H9 (cell line): ENCODE measurements around the gene JADE2. TPM values are rescaled to one million over a fixed set of nuclear protein-coding genes. Genes with fewer than 3 reads are reported as not detected.

Experiments used
- DNase-seq: peaks from one replicate; pipeline ENCODE4 v3.0.0-alpha.2; 2017
- H2AFZ ChIP-seq: one replicate; pipeline ENCODE4 v1.6.1; 2013; ENCODE audit warnings: mild to moderate bottlenecking, low read length, control low read depth, moderate library complexity
- H2AK5ac ChIP-seq: 2 replicates; pipeline ENCODE4 v1.6.1; 2013; ENCODE audit warnings: low read length, control low read depth, mixed read lengths; ENCODE audit not compliant: insufficient read length
- H2BK120ac ChIP-seq: one replicate; pipeline ENCODE4 v1.6.1; 2013; ENCODE audit warnings: low read depth, mild to moderate bottlenecking, low read length, control low read depth, inconsistent platforms; ENCODE audit not compliant: poor library complexity, severe bottlenecking
- H2BK12ac ChIP-seq: 2 replicates; pipeline ENCODE4 v1.6.1; 2013; ENCODE audit warnings: low read length, control low read depth, mixed read lengths, low read depth; ENCODE audit not compliant: insufficient read length
- H2BK15ac ChIP-seq: 2 replicates; pipeline ENCODE4 v1.6.1; 2013; ENCODE audit warnings: low read depth, low read length, control low read depth
- H2BK20ac ChIP-seq: one replicate; pipeline ENCODE4 v1.6.1; 2013; ENCODE audit warnings: low read depth, mild to moderate bottlenecking, low read length, control low read depth, inconsistent platforms; ENCODE audit not compliant: poor library complexity, severe bottlenecking
- H2BK5ac ChIP-seq: 2 replicates; pipeline ENCODE4 v1.6.1; 2013; ENCODE audit warnings: low read length, control low read depth, mixed read lengths; ENCODE audit not compliant: insufficient read length
- H3K14ac ChIP-seq: 2 replicates; pipeline ENCODE4 v1.6.1; 2013; ENCODE audit warnings: low read length, control low read depth; ENCODE audit not compliant: insufficient read depth
- H3K18ac ChIP-seq: 2 replicates; pipeline ENCODE4 v1.6.1; 2013; ENCODE audit warnings: low read depth, mild to moderate bottlenecking, mixed read lengths, low read length, control low read depth; ENCODE audit not compliant: insufficient read length
- H3K23ac ChIP-seq: 2 replicates; pipeline ENCODE4 v1.6.1; 2013; ENCODE audit warnings: low read length, control low read depth, mixed read lengths, low read depth; ENCODE audit not compliant: insufficient read length
- H3K23me2 ChIP-seq: 2 replicates; pipeline ENCODE4 v1.6.1; 2013; ENCODE audit warnings: low read depth, mild to moderate bottlenecking, mixed read lengths, low read length, control low read depth; ENCODE audit not compliant: insufficient read length, poor library complexity, severe bottlenecking
- H3K27ac ChIP-seq: 2 replicates; pipeline ENCODE4 v1.5.1; 2013; ENCODE audit warnings: low read length, control low read depth, mixed read lengths, low read depth; ENCODE audit not compliant: insufficient read length
- H3K27me3 ChIP-seq: 2 replicates; pipeline ENCODE4 v1.6.1; 2013; ENCODE audit warnings: low read length, control low read depth, inconsistent platforms; ENCODE audit not compliant: insufficient read depth
- H3K4ac ChIP-seq: 2 replicates; pipeline ENCODE4 v1.6.1; 2013; ENCODE audit warnings: low read depth, mild to moderate bottlenecking, control low read depth, inconsistent platforms, low read length, moderate library complexity
- H3K4me1 ChIP-seq: 2 replicates; pipeline ENCODE4 v1.6.1; 2013; ENCODE audit warnings: low read length, control low read depth, inconsistent platforms; ENCODE audit not compliant: insufficient read depth
- H3K4me2 ChIP-seq: 2 replicates; pipeline ENCODE4 v1.6.1; 2013; ENCODE audit warnings: low read length, control low read depth, mixed read lengths; ENCODE audit not compliant: insufficient read length, insufficient read depth
- H3K56ac ChIP-seq: 2 replicates; pipeline ENCODE4 v1.6.1; 2013; ENCODE audit warnings: low read depth, mild to moderate bottlenecking, mixed read lengths, low read length, control low read depth; ENCODE audit not compliant: insufficient read length
- H3K79me1 ChIP-seq: 2 replicates; pipeline ENCODE4 v1.6.1; 2013; ENCODE audit warnings: low read depth, mild to moderate bottlenecking, moderate library complexity, low read length, control low read depth, inconsistent platforms; ENCODE audit not compliant: insufficient read depth, poor library complexity, severe bottlenecking
- H3K79me2 ChIP-seq: 2 replicates; pipeline ENCODE4 v1.6.1; 2013; ENCODE audit warnings: low read length, control low read depth, inconsistent platforms; ENCODE audit not compliant: insufficient read depth
- H3K9ac ChIP-seq: 2 replicates; pipeline ENCODE4 v1.6.1; 2013; ENCODE audit warnings: low read length, control low read depth, mixed read lengths; ENCODE audit not compliant: insufficient read length; ENCODE audit errors: extremely low read depth
- H3K9me3 ChIP-seq: one replicate; pipeline ENCODE4 v1.6.1; 2013; ENCODE audit warnings: low read depth, low read length, inconsistent platforms; ENCODE audit not compliant: control insufficient read depth
- H3T11ph ChIP-seq: one replicate; pipeline ENCODE4 v1.6.1; 2013; ENCODE audit warnings: mild to moderate bottlenecking, low read length, control low read depth, inconsistent platforms
- H4K20me1 ChIP-seq: one replicate; pipeline ENCODE4 v1.6.1; 2013; ENCODE audit not compliant: control insufficient read depth, insufficient read length, insufficient read depth
- H4K5ac ChIP-seq: 2 replicates; pipeline ENCODE4 v1.6.1; 2013; ENCODE audit warnings: low read depth, mild to moderate bottlenecking, mixed read lengths, low read length, control low read depth; ENCODE audit not compliant: insufficient read length
- H4K8ac ChIP-seq: replicated peaks from 2 replicates; pipeline ENCODE4 v1.6.1; 2013; ENCODE audit warnings: low read length, control low read depth, mixed read lengths, low read depth; ENCODE audit not compliant: insufficient read length
- H4K91ac ChIP-seq: 2 replicates; pipeline ENCODE4 v1.6.1; 2013; ENCODE audit warnings: low read depth, mild to moderate bottlenecking, moderate library complexity, mixed read lengths, low read length, control low read depth; ENCODE audit not compliant: insufficient read length
- H3K27ac Mint-ChIP-seq, 3 experiments: 2 replicates in 2 of 3; 3 replicates in 1 of 3; pipeline ENCODE4 v1.8.0; 2020 to 2021; ENCODE audit warnings: mixed read lengths in 3 of 3, mild to moderate bottlenecking in 1 of 3, moderate library complexity in 1 of 3
- H3K27me3 Mint-ChIP-seq: 2 replicates; pipeline ENCODE4 v1.8.0; 2021; ENCODE audit warnings: low read depth, mild to moderate bottlenecking, moderate library complexity, mixed read lengths
- H3K36me3 Mint-ChIP-seq, 3 experiments: 2 replicates in 2 of 3; 3 replicates in 1 of 3; pipeline ENCODE4 v1.8.0; 2020 to 2021; ENCODE audit warnings: low read depth in 3 of 3, mixed read lengths in 3 of 3; ENCODE audit not compliant: insufficient read depth in 1 of 3
- H3K4me1 Mint-ChIP-seq, 2 experiments: 2 replicates each; pipeline ENCODE4 v1.8.0; 2020; ENCODE audit warnings: mixed read lengths in 2 of 2
- H3K4me3 Mint-ChIP-seq, 2 experiments: 2 replicates in 1 of 2; 3 replicates in 1 of 2; pipeline ENCODE4 v1.8.0; 2020 to 2021; ENCODE audit warnings: mild to moderate bottlenecking in 2 of 2, mixed read lengths in 2 of 2, moderate library complexity in 1 of 2
- H3K9me3 Mint-ChIP-seq, 2 experiments: 2 replicates in 1 of 2; 3 replicates in 1 of 2; pipeline ENCODE4 v1.8.0; 2020; ENCODE audit warnings: mild to moderate bottlenecking in 2 of 2, mixed read lengths in 2 of 2, moderate library complexity in 1 of 2
- WGBS: extraction: QIAGEN DNeasy Blood & Tissue Kit; methylation state at CpG from one replicate; pipeline ENCODE4 v1.1.7; 2013; ENCODE audit warnings: missing lambda C conversion rate, low lambda C conversion rate, mixed read lengths; ENCODE audit not compliant: insufficient read length; ENCODE audit errors: extremely low coverage; 5-methylcytosine and 5-hydroxymethylcytosine counted together
- total RNA-seq: library from RNA; stranded (reverse); gene quantifications from 2 replicates; pipeline ENCODE4 v1.2.1, GENCODE V29; 2021
- TF ChIP-seq, protein P1 (sequence below): fragments of 200-600 bp; sonication (generic); conservative IDR thresholded peaks from 3 replicates; pipeline ENCODE4 v1.8.0; 2021; ENCODE audit warnings: antibody characterized with exemption, mild to moderate bottlenecking

Gene JADE2
- total RNA-seq, 1 experiment from 2014 or later: 99.7 TPM

DNA sequence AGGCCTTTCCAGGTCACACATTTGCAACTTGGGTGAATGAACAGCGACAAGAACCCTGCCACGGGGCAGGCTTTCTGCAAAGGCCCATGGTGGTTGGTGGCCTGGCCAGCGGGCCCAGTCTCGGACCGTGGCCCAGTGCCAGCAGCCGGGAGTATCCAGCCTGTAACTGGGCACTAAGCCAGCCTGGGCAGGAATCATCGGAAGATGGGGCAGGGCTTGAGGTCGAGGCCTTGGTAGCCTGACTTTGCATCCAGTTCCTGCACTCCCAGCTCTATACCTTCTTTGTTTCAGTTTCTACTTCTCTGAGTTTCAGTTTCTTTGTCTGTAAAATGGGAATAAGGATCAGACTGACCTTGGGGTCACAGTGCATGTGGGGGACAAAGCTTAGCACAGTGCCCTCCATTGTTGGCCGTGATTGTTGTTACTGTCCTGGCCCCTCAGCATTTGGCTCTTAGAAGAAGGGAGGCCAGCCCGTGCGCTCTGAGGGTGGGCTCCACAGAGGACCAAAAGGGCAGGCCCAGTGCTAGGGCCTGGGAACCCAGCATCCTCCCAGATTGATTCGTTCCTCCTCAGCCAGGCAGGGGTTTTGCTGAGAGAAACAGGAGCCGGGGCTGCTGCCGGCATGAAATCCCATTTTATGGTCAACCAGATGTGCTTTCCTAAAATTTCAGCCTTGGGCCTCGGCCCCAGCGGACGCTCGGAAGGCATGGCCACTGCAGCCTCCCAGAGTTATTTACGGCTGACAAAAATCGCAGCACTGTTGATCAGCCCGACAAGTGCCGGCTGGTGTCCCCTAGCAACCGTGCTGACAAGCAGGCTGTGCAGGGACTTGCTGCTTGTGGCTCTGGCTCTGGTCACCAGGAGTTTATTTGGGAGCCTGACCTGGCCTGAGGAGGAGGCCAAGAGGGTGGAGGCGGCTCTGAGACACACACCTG, 43.6 kb downstream of the JADE2 start:
- Histone ChIP-seq H3K14ac (no peak overlapping the region), H2BK15ac (no peak overlapping the region), H3K79me1 (no peaks in the 10 kb centered on the region), H3K56ac (no peak overlapping the region), H4K20me1 (no peaks in the 10 kb centered on the region), H2AFZ (no peak overlapping the region), H4K8ac (no peak overlapping the region), H3T11ph (no peak overlapping the region), H2BK12ac (no peak overlapping the region), H3K27me3 (no peaks in the 10 kb centered on the region), H3K9me3 (no peaks in the 10 kb centered on the region), H2AK5ac (no peak overlapping the region), H3K4me2 (no peak overlapping the region), H3K79me2 (no peaks in the 10 kb centered on the region), H2BK5ac (no peak overlapping the region), H3K9ac (no peak overlapping the region), H2BK120ac (no peak overlapping the region), H3K27ac (no peak overlapping the region), H3K4ac (no peak overlapping the region), H4K91ac (no peak overlapping the region), H3K23ac (no peak overlapping the region), H3K23me2 (no peaks in the 10 kb centered on the region), H3K18ac (no peak overlapping the region), H4K5ac (no peak overlapping the region), H2BK20ac (no peak overlapping the region), H3K4me1 (no peaks in the 10 kb centered on the region)
- Mint-ChIP-seq H3K9me3 (no peaks in the 10 kb centered on the region), H3K4me3 (no peak overlapping the region; a peak in 1 of 5 replicates), H3K27me3 (no peaks in the 10 kb centered on the region), H3K4me1 (peaks cover 4 to 8% of the 10 kb centered on the region in 2 experiments), H3K27ac (peak overlapping the region; percentile 6 to 85 (median 85); a peak in 4 of 7 replicates), H3K36me3 (peaks cover 28 to 92% (median 69%) of the 10 kb centered on the region in 3 experiments)
- no CpG with 5 or more reads among the region's 24 CpGs for WGBS
- no peak for DNase-seq
- TF ChIP-seq, protein P1, sequence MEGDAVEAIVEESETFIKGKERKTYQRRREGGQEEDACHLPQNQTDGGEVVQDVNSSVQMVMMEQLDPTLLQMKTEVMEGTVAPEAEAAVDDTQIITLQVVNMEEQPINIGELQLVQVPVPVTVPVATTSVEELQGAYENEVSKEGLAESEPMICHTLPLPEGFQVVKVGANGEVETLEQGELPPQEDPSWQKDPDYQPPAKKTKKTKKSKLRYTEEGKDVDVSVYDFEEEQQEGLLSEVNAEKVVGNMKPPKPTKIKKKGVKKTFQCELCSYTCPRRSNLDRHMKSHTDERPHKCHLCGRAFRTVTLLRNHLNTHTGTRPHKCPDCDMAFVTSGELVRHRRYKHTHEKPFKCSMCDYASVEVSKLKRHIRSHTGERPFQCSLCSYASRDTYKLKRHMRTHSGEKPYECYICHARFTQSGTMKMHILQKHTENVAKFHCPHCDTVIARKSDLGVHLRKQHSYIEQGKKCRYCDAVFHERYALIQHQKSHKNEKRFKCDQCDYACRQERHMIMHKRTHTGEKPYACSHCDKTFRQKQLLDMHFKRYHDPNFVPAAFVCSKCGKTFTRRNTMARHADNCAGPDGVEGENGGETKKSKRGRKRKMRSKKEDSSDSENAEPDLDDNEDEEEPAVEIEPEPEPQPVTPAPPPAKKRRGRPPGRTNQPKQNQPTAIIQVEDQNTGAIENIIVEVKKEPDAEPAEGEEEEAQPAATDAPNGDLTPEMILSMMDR: no peak
